Astrocyte of the spinal cord (primary cell): ENCODE data around the gene INPP5A.

Source experiments
- DNase-seq: peaks from one replicate; pipeline ENCODE4 v3.0.0; 2011; ENCODE audit warnings: low read depth, low spot score
- H3K4me3 ChIP-seq: 2 replicates; pipeline ENCODE4 v1.5.1; 2011; ENCODE audit warnings: low read depth, mild to moderate bottlenecking, low read length, moderate library complexity
- in situ Hi-C: cut with HindIII; loops from 2 replicates; pipeline ENCODE4 v1.10.0; 2017; ENCODE audit warnings: low sequenced_read_pairs
- TF ChIP-seq, protein P1 (sequence below): IDR thresholded peaks from 2 replicates; pipeline ENCODE4 v1.5.1; 2012; ENCODE audit warnings: low read depth, mild to moderate bottlenecking, low read length, inconsistent platforms

INPP5A gene

DNA sequence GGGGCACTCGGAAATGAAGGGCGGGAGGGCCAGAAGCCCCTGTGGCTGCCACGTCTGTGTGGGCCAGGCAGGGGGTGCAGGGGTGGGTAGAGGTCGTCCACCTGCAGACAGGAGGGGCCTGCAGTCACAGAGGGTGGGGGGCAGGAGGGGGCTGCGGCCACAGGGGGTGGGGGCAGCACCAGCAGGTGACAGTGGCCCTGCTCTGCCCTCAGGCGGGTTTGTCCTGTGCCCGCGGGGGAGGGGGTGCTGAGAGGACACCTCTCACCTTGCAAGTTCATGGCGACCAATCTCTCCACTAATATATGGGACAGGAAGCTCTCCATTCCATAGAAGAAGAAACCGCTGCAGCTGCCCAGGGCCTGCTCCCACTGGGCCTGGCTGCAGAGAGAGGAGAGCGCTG, 274.9 kb downstream of the INPP5A start:
- in situ Hi-C loops: no loop called here
- H3K4me3 ChIP-seq: no peak overlapping the region
- TF ChIP-seq, protein P1, sequence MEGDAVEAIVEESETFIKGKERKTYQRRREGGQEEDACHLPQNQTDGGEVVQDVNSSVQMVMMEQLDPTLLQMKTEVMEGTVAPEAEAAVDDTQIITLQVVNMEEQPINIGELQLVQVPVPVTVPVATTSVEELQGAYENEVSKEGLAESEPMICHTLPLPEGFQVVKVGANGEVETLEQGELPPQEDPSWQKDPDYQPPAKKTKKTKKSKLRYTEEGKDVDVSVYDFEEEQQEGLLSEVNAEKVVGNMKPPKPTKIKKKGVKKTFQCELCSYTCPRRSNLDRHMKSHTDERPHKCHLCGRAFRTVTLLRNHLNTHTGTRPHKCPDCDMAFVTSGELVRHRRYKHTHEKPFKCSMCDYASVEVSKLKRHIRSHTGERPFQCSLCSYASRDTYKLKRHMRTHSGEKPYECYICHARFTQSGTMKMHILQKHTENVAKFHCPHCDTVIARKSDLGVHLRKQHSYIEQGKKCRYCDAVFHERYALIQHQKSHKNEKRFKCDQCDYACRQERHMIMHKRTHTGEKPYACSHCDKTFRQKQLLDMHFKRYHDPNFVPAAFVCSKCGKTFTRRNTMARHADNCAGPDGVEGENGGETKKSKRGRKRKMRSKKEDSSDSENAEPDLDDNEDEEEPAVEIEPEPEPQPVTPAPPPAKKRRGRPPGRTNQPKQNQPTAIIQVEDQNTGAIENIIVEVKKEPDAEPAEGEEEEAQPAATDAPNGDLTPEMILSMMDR: no peak
- DNase-seq: no peak

DNA sequence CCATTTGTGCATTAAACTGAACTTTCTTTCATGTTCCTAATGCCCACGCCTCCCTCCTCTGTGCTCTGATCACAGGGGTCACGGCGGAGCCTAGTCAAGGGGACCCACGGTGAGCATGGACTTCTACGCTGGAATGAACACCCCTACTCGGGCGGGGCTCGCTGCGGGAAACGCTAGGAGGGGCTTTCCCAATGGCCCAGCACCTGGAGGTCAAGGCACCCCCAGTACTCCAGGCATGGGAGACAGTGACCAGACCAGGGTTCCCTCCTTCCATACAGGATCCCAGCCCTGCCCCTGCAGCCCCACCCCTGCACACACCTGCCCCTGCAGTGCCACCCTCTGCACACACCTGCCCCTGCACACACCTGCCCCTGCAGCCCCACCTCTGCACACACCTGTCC, 275.4 kb downstream of the INPP5A start:
- DNase-seq: no peak
- no peak overlapping the region for H3K4me3 ChIP-seq
- in situ Hi-C loops: no loop called here
- TF ChIP-seq, protein P1: no peak

DNA sequence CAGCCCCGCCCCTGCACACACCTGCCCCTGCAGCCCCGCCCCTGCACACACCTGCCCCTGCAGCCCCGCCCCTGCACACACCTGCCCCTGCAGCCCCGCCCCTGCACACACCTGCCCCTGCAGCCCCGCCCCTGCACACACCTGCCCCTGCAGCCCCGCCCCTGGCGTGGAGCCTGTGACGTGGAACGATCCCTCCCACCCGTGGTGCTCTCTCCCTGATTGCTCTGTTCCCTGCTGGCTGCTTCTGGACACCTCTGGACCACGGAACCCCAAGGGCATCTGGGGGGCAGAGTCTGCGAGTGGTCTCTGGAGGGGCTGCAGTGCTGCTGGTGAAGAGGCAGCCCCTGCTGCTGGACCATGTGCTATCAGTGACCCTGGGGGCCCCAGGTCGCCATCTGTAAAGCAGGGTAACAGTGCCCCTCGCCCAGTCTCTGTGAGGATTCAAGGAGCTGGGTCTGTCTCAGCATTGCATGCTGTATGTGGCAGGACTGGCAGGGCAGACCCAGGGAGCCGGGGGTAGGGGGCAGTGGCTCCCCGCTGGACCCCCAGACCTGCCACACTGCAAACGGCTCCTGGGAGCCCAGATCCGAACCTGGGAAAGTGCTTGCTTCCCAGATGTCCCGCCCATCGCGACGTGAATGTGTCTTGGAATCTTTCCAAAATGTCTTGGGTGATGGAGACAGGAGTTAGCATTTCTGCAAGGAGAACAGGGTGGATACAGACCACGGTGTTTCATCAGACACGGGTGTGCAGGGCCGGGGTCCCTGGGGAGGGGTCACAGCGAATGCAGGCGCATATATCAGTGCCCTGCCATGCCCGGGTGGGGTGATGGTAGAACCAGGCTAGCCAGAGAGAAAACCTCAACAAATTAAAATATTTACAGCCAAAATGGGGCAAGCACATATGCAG, 276.2 kb downstream of the INPP5A start:
- in situ Hi-C loops: no loop called here
- no peak for DNase-seq
- TF ChIP-seq, protein P1: no peak
- no peak overlapping the region for H3K4me3 ChIP-seq

DNA sequence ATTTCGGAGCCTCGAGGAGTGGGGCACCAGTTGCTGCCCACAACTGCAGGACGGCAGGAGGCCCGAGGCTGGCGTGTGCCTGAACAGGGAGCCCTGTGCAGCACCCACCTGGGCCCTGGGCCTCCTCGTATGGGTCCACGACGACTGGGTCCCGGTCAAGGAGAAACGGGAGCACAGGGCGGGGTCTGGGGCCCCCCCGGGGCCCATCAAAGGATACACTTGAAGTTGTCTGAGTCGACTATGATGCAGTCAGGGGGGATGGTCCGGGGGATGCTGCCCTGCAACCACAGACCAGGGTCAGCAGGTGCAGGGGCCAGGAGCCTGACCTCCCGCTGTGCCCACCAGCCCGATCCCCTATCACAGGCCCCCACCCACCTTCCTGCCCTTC, 276.9 kb downstream of the INPP5A start:
- no peak for DNase-seq
- in situ Hi-C loops: no loop called here
- TF ChIP-seq, protein P1: no peak
- H3K4me3 ChIP-seq: no peak overlapping the region

DNA sequence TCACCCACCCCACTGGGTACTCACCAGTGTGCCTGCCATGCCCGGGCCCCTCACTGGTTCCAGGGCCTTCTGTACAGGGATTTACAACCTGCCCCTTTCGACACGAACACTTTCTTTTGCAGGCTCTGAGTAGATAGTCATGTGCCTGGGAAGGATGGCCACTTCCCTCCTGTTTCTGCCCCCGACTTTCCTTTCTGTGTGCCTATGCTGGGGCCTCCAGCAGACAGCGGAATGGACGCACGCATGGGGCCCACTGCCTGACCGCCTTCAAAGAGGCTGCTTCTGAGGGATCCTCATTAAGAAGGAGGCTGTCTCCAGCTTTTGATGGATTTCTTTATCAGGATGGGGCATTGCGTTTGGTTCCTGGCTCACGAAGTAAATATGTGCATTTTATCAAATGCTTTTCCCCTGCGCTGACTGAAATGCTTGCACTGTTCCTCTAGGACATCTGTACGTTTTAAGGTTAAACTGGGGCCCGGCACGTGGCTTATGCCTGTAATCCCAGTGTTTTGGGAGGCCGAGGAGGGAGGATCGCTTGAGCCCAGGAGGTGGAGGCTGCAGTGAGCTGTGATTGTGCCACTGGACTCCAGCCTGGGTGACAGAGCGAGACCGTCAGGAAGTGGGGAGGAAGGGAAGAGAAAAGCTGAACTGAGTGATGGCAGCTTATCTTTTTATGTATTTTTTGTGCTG, 277.7 kb downstream of the INPP5A start:
- TF ChIP-seq, protein P1: no peak
- in situ Hi-C loops: no loop called here
- no peak overlapping the region for H3K4me3 ChIP-seq
- no peak for DNase-seq

DNA sequence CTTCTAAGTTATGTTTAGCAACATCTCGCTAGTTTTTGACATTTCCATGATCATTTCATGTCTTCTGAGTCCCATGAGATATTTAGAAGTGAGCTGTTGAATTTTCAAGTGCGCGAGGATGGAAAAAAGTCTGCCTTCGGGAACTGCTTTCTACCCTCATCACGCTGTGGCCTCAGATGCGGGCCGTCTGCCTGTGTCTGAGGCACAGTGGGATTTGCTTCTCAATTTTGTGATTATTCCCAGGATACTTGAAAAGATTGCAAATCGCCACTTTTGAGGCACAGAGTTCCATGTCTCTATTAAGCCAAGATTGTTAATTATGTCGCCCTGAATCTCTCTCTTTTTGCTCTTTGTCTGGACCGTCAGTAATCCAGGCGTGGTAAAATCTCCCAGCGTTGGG, 279.1 kb downstream of the INPP5A start:
- TF ChIP-seq, protein P1: no peak
- H3K4me3 ChIP-seq: no peak overlapping the region
- DNase-seq: no peak
- in situ Hi-C loops: no loop called here
